Measurements from ENCODE around the gene SLC29A3. TPM values are rescaled to one million over a fixed set of nuclear protein-coding genes. Genes with fewer than 3 reads are reported as not detected.
"Not testable (repeated sequence)": the region's sequence is repeated elsewhere in the genome, so short reads cannot be mapped to it uniquely, and the experiment has no call there.

The SLC29A3 gene
- total RNA-seq = 1 to 10 TPM; 1.2 to 1.5 TPM

GRCh38 chr10:71319042-71319799 lies at the start of gene SLC29A3:
TSS of gene SLC29A3 (plus strand) at chr10:71319259. CDS start at chr10:71319310, 51 bp downstream.
- Mint-ChIP-seq H3K27ac (peak within 1 kb of the TSS; percentile 18), H3K9me3 (no peaks in the 10 kb centered on the region), H3K36me3 (ENCODE audit: low read depth) (peaks cover 8% of the 10 kb centered on the region), H3K27me3 (ENCODE audit: low read depth) (no peaks in the 10 kb centered on the region), H3K4me1 (ENCODE audit: low read depth) (peaks cover 35% of the 10 kb centered on the region), H3K4me3 (peak within 1 kb of the TSS; percentile 93)
- CTCF ChIA-PET = interaction anchor here (0.7 to 2.5 kb wide), 11 partner anchors 10 to 446 kb away, joined by 3 to 18 read pairs (median 4); no protein-coding TSS in a partner anchor
- intact Hi-C loops (cut with micrococcal nuclease) = loop anchor here (1.0 to 5.0 kb wide), 6 partner anchors 58 to 728 kb away; no protein-coding TSS in a partner anchor
- peak; percentile 92 for DNase-seq

- Mint-ChIP-seq H3K27me3 (ENCODE audit: low read depth) (no peaks in the 10 kb centered on the region), H3K36me3 (ENCODE audit: low read depth) (no peaks in the 10 kb centered on the region), H3K4me1 (ENCODE audit: low read depth) (no peaks in the 10 kb centered on the region), H3K27ac (peak overlapping the region; percentile 16), H3K9me3 (no peaks in the 10 kb centered on the region), H3K4me3 (no peak overlapping the region)
- CTCF ChIA-PET = interaction anchor here (0.6 to 1.7 kb wide), 6 partner anchors 10 to 60 kb away, joined by 3 to 4 read pairs (median 4); no protein-coding TSS in a partner anchor
- intact Hi-C loops (cut with micrococcal nuclease) = no loop called here
- DNase-seq = no peak
These were observed 49.5 kb upstream of the SLC29A3 start for GRCh38 chr10:71269301-71270288.

GRCh38 chr10:71270301-71271220 lies 48.5 kb upstream of the SLC29A3 start:
- intact Hi-C loops (cut with micrococcal nuclease) = no loop called here
- Mint-ChIP-seq H3K27me3 (ENCODE audit: low read depth) (no peaks in the 10 kb centered on the region), H3K27ac (no peak overlapping the region), H3K4me3 (no peak overlapping the region), H3K36me3 (ENCODE audit: low read depth) (no peaks in the 10 kb centered on the region), H3K4me1 (ENCODE audit: low read depth) (peaks cover 2% of the 10 kb centered on the region), H3K9me3 (no peaks in the 10 kb centered on the region)
- DNase-seq = peak; percentile 61
- CTCF ChIA-PET = interaction anchor here (0.7 to 1.7 kb wide), 6 partner anchors 9 to 26 kb away, joined by 3 to 4 read pairs (median 4); no protein-coding TSS in a partner anchor

GRCh38 chr10:71271662-71272055 lies 47.4 kb upstream of the SLC29A3 start:
- CTCF ChIA-PET = interaction anchor here (1.7 kb wide), 1 partner anchor 12 kb away, joined by 4 read pairs; no protein-coding TSS in a partner anchor
- intact Hi-C loops (cut with micrococcal nuclease) = no loop called here
- DNase-seq = no peak
- no peaks in the 10 kb centered on the region for H3K36me3 Mint-ChIP-seq (ENCODE audit: low read depth)
- no peak overlapping the region for H3K4me3 Mint-ChIP-seq
- peaks cover 2% of the 10 kb centered on the region for H3K4me1 Mint-ChIP-seq (ENCODE audit: low read depth)
- no peaks in the 10 kb centered on the region for H3K9me3 Mint-ChIP-seq
- no peak overlapping the region for H3K27ac Mint-ChIP-seq
- H3K27me3 Mint-ChIP-seq (ENCODE audit: low read depth) = no peaks in the 10 kb centered on the region

- peaks cover 2% of the 10 kb centered on the region for H3K4me1 Mint-ChIP-seq (ENCODE audit: low read depth)
- CTCF ChIA-PET = interaction anchor here (1.0 kb wide), 1 partner anchor 62 kb away, joined by 3 read pairs; no protein-coding TSS in a partner anchor
These were observed 46.8 kb upstream of the SLC29A3 start for GRCh38 chr10:71272056-71272771.

GRCh38 chr10:71272974-71273373 lies 46.1 kb upstream of the SLC29A3 start:
- H3K4me1 Mint-ChIP-seq (ENCODE audit: low read depth); H3K27me3 Mint-ChIP-seq (ENCODE audit: low read depth); H3K9me3 Mint-ChIP-seq; H3K4me3 Mint-ChIP-seq; DNase-seq; intact Hi-C loops (cut with micrococcal nuclease); H3K27ac Mint-ChIP-seq; H3K36me3 Mint-ChIP-seq (ENCODE audit: low read depth): not testable (repeated sequence)
- CTCF ChIA-PET = interaction anchor here (0.8 to 1.0 kb wide), 2 partner anchors 61 to 432 kb away, joined by 3 read pairs; no protein-coding TSS in a partner anchor

More at GRCh38 chr10:71272056-71272771, 46.8 kb upstream of the SLC29A3 start:
- intact Hi-C loops (cut with micrococcal nuclease) = no loop called here
- Mint-ChIP-seq H3K4me3 (no peak overlapping the region), H3K27me3 (ENCODE audit: low read depth) (no peaks in the 10 kb centered on the region), H3K27ac (no peak overlapping the region), H3K9me3 (no peaks in the 10 kb centered on the region), H3K36me3 (ENCODE audit: low read depth) (no peaks in the 10 kb centered on the region)
- DNase-seq = no peak

- no peak for DNase-seq
- Mint-ChIP-seq H3K36me3 (ENCODE audit: low read depth) (no peaks in the 10 kb centered on the region), H3K4me3 (no peak overlapping the region), H3K27ac (no peak overlapping the region), H3K4me1 (ENCODE audit: low read depth) (peaks cover 2% of the 10 kb centered on the region), H3K27me3 (ENCODE audit: low read depth) (no peaks in the 10 kb centered on the region), H3K9me3 (no peaks in the 10 kb centered on the region)
- CTCF ChIA-PET = interaction anchor here (0.6 to 0.8 kb wide), 2 partner anchors 129 to 432 kb away, joined by 3 to 4 read pairs; no protein-coding TSS in a partner anchor
- intact Hi-C loops (cut with micrococcal nuclease) = no loop called here
These were observed 45.6 kb upstream of the SLC29A3 start for GRCh38 chr10:71273506-71273905.

GRCh38 chr10:71274901-71275796 lies 43.9 kb upstream of the SLC29A3 start:
- Mint-ChIP-seq H3K4me3 (no peak overlapping the region), H3K27me3 (ENCODE audit: low read depth) (no peaks in the 10 kb centered on the region), H3K36me3 (ENCODE audit: low read depth) (no peaks in the 10 kb centered on the region), H3K4me1 (ENCODE audit: low read depth) (peaks cover 2% of the 10 kb centered on the region), H3K9me3 (no peaks in the 10 kb centered on the region), H3K27ac (no peak overlapping the region)
- no peak for DNase-seq
- CTCF ChIA-PET = interaction anchor here (1.5 kb wide), 1 partner anchor 10 kb away, joined by 7 read pairs; no protein-coding TSS in a partner anchor
- intact Hi-C loops (cut with micrococcal nuclease) = no loop called here

- no peaks in the 10 kb centered on the region for H3K27me3 Mint-ChIP-seq (ENCODE audit: low read depth)
- no peak overlapping the region for H3K27ac Mint-ChIP-seq
- no peaks in the 10 kb centered on the region for H3K9me3 Mint-ChIP-seq
- DNase-seq = no peak
- H3K36me3 Mint-ChIP-seq (ENCODE audit: low read depth) = no peaks in the 10 kb centered on the region
- H3K4me3 Mint-ChIP-seq = no peak overlapping the region
- CTCF ChIA-PET = no interaction called here
- peaks cover 2% of the 10 kb centered on the region for H3K4me1 Mint-ChIP-seq (ENCODE audit: low read depth)
- intact Hi-C loops (cut with micrococcal nuclease) = no loop called here
These were observed 42.2 kb upstream of the SLC29A3 start for GRCh38 chr10:71276873-71277272.

GRCh38 chr10:71277914-71278665 lies 41.0 kb upstream of the SLC29A3 start:
- CTCF ChIA-PET = interaction anchor here (0.6 to 1.7 kb wide), 2 partner anchors 8 to 11 kb away, joined by 3 to 4 read pairs; no protein-coding TSS in a partner anchor
- H3K4me1 Mint-ChIP-seq (ENCODE audit: low read depth) = peaks cover 2% of the 10 kb centered on the region

More at GRCh38 chr10:71277914-71278665, 41.0 kb upstream of the SLC29A3 start:
- Mint-ChIP-seq H3K36me3 (ENCODE audit: low read depth) (no peaks in the 10 kb centered on the region), H3K27me3 (ENCODE audit: low read depth) (no peaks in the 10 kb centered on the region), H3K27ac (no peak overlapping the region), H3K4me3 (no peak overlapping the region), H3K9me3 (no peaks in the 10 kb centered on the region)
- DNase-seq = no peak
- intact Hi-C loops (cut with micrococcal nuclease) = no loop called here

Data from activated naive CD4-positive, alpha-beta T cell treated with anti-CD3 and anti-CD28 coated beads for 36 hours (primary cell).